Naive thymus-derived CD4-positive, alpha-beta T cell (primary cell): ENCODE measurements around the gene FGFR3. TPM values are rescaled to one million over a fixed set of nuclear protein-coding genes. Genes with fewer than 3 reads are reported as not detected.

Experiments
- ATAC-seq: fragments of 150-1000 bp; cut with Tn5 transposase; 2 replicates; pipeline ENCODE4 v1.10.0; 2021; ENCODE audit warnings: mild to moderate bottlenecking, moderate library complexity
- CTCF ChIA-PET: fragments of 350-600 bp; sonication (Branson Sonifier 250); formaldehyde crosslinking; loops from one replicate; lab custom pipeline; 2021; ENCODE audit warnings: antibody characterized with exemption; lab: Charles Lee
- POLR2A ChIA-PET: fragments of 350-600 bp; sonication (Branson Sonifier 250); formaldehyde crosslinking; loops from one replicate; lab custom pipeline; 2021; ENCODE audit warnings: antibody characterized with exemption, inconsistent platforms; lab: Charles Lee
- DNase-seq, 9 donors: peaks; one replicate each; pipeline versions ENCODE4 v3.0.0 to v3.0.0-alpha.2; 2020 to 2022; ENCODE audit warnings: mixed read lengths in 1 of 9
- H3K27ac ChIP-seq: one replicate; pipeline ENCODE4 v1.7.0; 2013; ENCODE audit warnings: mild to moderate bottlenecking, low read depth, low read length, moderate library complexity
- H3K27me3 ChIP-seq, 2 donors: one replicate each; pipeline ENCODE4 v1.7.0; 2013; ENCODE audit warnings: low read length in 2 of 2, mild to moderate bottlenecking in 2 of 2, moderate library complexity in 2 of 2; ENCODE audit not compliant: control insufficient read depth in 2 of 2, insufficient read depth in 2 of 2
- H3K36me3 ChIP-seq, 3 experiments: 1 replicate in 2 of 3; 2 replicates in 1 of 3; pipeline ENCODE4 v1.7.0; 2013; ENCODE audit warnings: low read length in 3 of 3, mild to moderate bottlenecking in 3 of 3, moderate library complexity in 1 of 3; ENCODE audit not compliant: insufficient read depth in 3 of 3, control insufficient read depth in 2 of 3
- H3K4me1 ChIP-seq, 2 donors: one replicate each; pipeline ENCODE4 v1.7.0; 2013; ENCODE audit warnings: low read length in 2 of 2, mild to moderate bottlenecking in 2 of 2, moderate library complexity in 1 of 2; ENCODE audit not compliant: control insufficient read depth in 2 of 2, insufficient read depth in 2 of 2
- H3K4me3 ChIP-seq: 2 replicates; pipeline ENCODE4 v1.7.0; 2013; ENCODE audit warnings: mild to moderate bottlenecking, low read length
- H3K9me3 ChIP-seq, 3 experiments: 1 replicate in 2 of 3; 2 replicates in 1 of 3; pipeline ENCODE4 v1.7.0; 2013; ENCODE audit warnings: low read length in 3 of 3; ENCODE audit not compliant: control insufficient read depth in 2 of 3
- H3K27ac Mint-ChIP-seq, 9 donors: one replicate each; pipeline ENCODE4 v1.8.0; 2020 to 2022; ENCODE audit warnings: mixed read lengths in 9 of 9, mild to moderate bottlenecking in 8 of 9, moderate library complexity in 5 of 9, inconsistent platforms in 2 of 9
- H3K27me3 Mint-ChIP-seq, 5 donors: one replicate each; pipeline ENCODE4 v1.8.0; 2021 to 2022; ENCODE audit warnings: mixed read lengths in 5 of 5, mild to moderate bottlenecking in 1 of 5
- H3K36me3 Mint-ChIP-seq, 5 donors: one replicate each; pipeline ENCODE4 v1.8.0; 2020 to 2022; ENCODE audit warnings: mixed read lengths in 5 of 5, mild to moderate bottlenecking in 3 of 5, inconsistent platforms in 1 of 5
- H3K4me1 Mint-ChIP-seq, 7 donors: one replicate each; pipeline ENCODE4 v1.8.0; 2020 to 2022; ENCODE audit warnings: mixed read lengths in 7 of 7, mild to moderate bottlenecking in 3 of 7, inconsistent platforms in 1 of 7
- H3K4me3 Mint-ChIP-seq, 10 donors: one replicate each; pipeline ENCODE4 v1.8.0; 2020 to 2022; ENCODE audit warnings: mild to moderate bottlenecking in 10 of 10, mixed read lengths in 10 of 10, moderate library complexity in 6 of 10, inconsistent platforms in 2 of 10
- H3K9me3 Mint-ChIP-seq, 11 donors: one replicate each; pipeline ENCODE4 v1.8.0; 2020 to 2022; ENCODE audit warnings: mixed read lengths in 11 of 11, mild to moderate bottlenecking in 4 of 11, inconsistent platforms in 1 of 11, moderate library complexity in 1 of 11
- intact Hi-C, 2 donors: fragments of 100-400 bp; cut with micrococcal nuclease; formaldehyde crosslinking; loops; one replicate each; pipeline ENCODE4 v1.15.1; 2023
- polyA plus RNA-seq, 2 donors: library from polyadenylated mRNA; unstranded; fragments of 300-500 nt; fragmentation: Illumina TruSeq; gene quantifications; one replicate each; pipeline ENCODE4 v1.2.3, GENCODE V29; 2021
- total RNA-seq, 6 experiments: library from RNA in 5 of 6; stranded (reverse) in 5 of 6; gene quantifications; 1 replicate in 5 of 6; 2 replicates in 1 of 6; pipeline ENCODE4 v1.2.3 and lab custom pipeline; 2021 to 2026

FGFR3 gene
- total and polyA plus RNA-seq, 7 experiments from 2014 or later, result 1.0 TPM; not detected in 6

- ATAC-seq (no peak), DNase-seq (no peak)
- ChIA-PET POLR2A (no interaction called here), CTCF (no interaction called here)
- Mint-ChIP-seq H3K9me3 (no peaks in the 10 kb centered on the region), H3K27ac (no peak overlapping the region), H3K27me3 (no peaks in the 10 kb centered on the region), H3K4me1 (peaks cover 0 to 3% (median 0%) of the 10 kb centered on the region in 7 donors), H3K4me3 (no peak overlapping the region), H3K36me3 (no peaks in the 10 kb centered on the region)
- Histone ChIP-seq H3K27me3 (no peaks in the 10 kb centered on the region), H3K27ac (no peak overlapping the region), H3K4me3 (no peak overlapping the region), H3K9me3 (no peaks in the 10 kb centered on the region), H3K4me1 (peaks cover 0 to 10% of the 10 kb centered on the region in 2 donors), H3K36me3 (no peaks in the 10 kb centered on the region)
- intact Hi-C loops, result no loop called here
Observed at GRCh38 chr4:1754336-1754735, 38.8 kb upstream of the FGFR3 start.

DNA sequence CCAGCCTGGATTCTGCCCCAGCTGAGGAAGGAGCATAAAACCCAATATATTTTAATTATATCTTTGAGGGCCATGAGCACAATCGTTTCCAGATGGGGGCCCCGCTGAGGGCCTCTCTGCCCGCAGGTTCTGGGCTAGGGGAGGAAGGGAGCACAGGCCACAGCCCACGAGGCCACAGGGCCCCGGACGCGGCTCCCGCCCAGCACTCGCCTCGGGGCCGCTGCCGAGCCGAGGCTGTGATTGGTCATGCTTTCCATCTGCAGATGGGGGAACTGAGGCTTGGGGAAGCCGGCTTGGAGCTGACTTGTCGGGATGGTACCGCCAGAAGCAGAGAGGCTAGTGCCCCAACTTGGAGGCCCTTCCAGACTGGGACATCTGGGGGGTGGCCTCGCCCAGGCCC lies 37.8 kb upstream of the FGFR3 start:
- H3K27me3 Mint-ChIP-seq, result no peaks in the 10 kb centered on the region
- no peaks in the 10 kb centered on the region for H3K36me3 ChIP-seq
- no peaks in the 10 kb centered on the region for H3K9me3 Mint-ChIP-seq
- intact Hi-C loops, result no loop called here
- no peak overlapping the region for H3K27ac Mint-ChIP-seq
- H3K4me1 ChIP-seq, result peaks cover 0 to 10% of the 10 kb centered on the region in 2 donors
- H3K36me3 Mint-ChIP-seq, result no peaks in the 10 kb centered on the region
- DNase-seq (no peak), ATAC-seq (no peak)
- POLR2A ChIA-PET, result no interaction called here
- no peak overlapping the region for H3K4me3 Mint-ChIP-seq
- no peak overlapping the region for H3K4me3 ChIP-seq
- CTCF ChIA-PET, result no interaction called here
- no peak overlapping the region for H3K27ac ChIP-seq
- peaks cover 0 to 4% (median 0%) of the 10 kb centered on the region in 7 donors for H3K4me1 Mint-ChIP-seq
- no peaks in the 10 kb centered on the region for H3K9me3 ChIP-seq
- no peaks in the 10 kb centered on the region for H3K27me3 ChIP-seq

DNA sequence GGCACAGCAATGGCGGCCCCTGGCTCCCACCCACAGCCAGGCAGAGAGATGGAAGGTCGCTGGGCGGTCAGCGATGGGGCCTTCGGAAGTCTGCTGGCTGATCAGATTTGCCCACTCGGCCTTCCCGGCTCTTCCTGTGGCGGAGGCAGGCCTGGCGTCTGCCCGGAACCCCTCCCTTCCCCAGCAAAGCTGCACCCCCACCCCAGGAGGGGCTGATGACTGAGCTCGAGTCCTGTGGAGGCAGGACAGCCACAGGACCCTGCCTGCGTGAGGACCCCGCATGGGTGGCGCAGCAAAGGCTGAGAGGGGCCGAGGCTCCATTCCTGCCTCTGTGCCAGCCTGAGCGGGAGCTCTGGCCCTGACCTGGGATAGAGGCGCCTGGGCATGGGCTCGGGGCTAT lies 37.0 kb upstream of the FGFR3 start:
- no peak for ATAC-seq
- H3K4me3 ChIP-seq, result no peak overlapping the region
- no peaks in the 10 kb centered on the region for H3K27me3 Mint-ChIP-seq
- no peaks in the 10 kb centered on the region for H3K36me3 ChIP-seq
- peaks cover 0 to 4% (median 0%) of the 10 kb centered on the region in 7 donors for H3K4me1 Mint-ChIP-seq
- ChIA-PET CTCF (no interaction called here), POLR2A (no interaction called here)
- H3K27ac Mint-ChIP-seq, result no peak overlapping the region
- H3K4me1 ChIP-seq, result peaks cover 0 to 10% of the 10 kb centered on the region in 2 donors
- H3K27me3 ChIP-seq, result no peaks in the 10 kb centered on the region
- H3K27ac ChIP-seq, result no peak overlapping the region
- H3K4me3 Mint-ChIP-seq, result no peak overlapping the region
- intact Hi-C loops, result no loop called here
- H3K36me3 Mint-ChIP-seq, result no peaks in the 10 kb centered on the region
- no peaks in the 10 kb centered on the region for H3K9me3 ChIP-seq
- no peaks in the 10 kb centered on the region for H3K9me3 Mint-ChIP-seq
- no peak for DNase-seq

- ChIA-PET CTCF (no interaction called here), POLR2A (no interaction called here)
- no peaks in the 10 kb centered on the region for H3K9me3 Mint-ChIP-seq
- no peak overlapping the region for H3K27ac ChIP-seq
- no peaks in the 10 kb centered on the region for H3K9me3 ChIP-seq
- ATAC-seq (no peak), DNase-seq (no peak)
- H3K27ac Mint-ChIP-seq, result no peak overlapping the region
- H3K36me3 Mint-ChIP-seq, result no peaks in the 10 kb centered on the region
- H3K4me1 Mint-ChIP-seq, result peaks cover 0 to 4% (median 0%) of the 10 kb centered on the region in 7 donors
- peaks cover 0 to 10% of the 10 kb centered on the region in 2 donors for H3K4me1 ChIP-seq
- no peak overlapping the region for H3K4me3 Mint-ChIP-seq
- intact Hi-C loops, result no loop called here
- H3K27me3 ChIP-seq, result no peaks in the 10 kb centered on the region
- H3K27me3 Mint-ChIP-seq, result peaks cover 0 to 5% (median 3%) of the 10 kb centered on the region in 5 donors
- H3K4me3 ChIP-seq, result no peak overlapping the region
- H3K36me3 ChIP-seq, result no peaks in the 10 kb centered on the region
Observed at GRCh38 chr4:1756893-1757779, 36.0 kb upstream of the FGFR3 start.

DNA sequence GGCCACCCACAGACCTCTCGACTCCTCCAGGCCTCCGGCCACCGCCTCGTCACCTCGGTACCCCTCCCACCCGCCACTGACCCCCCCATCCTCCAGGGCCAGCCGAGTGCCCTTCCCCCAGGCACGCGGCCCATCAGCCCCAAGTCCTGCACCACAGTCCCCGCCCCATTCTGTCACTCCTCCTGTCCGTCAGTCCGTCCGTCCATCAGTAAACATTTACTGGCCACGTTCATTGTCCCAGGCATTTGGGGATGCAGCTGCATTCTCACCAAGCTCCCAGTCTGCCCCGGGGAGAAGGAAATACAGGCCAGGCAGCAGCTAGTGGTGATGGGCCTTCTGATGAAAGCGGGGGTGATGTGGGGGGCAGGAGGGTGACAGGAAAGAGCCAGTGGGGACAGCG lies 35.3 kb upstream of the FGFR3 start:
- no peaks in the 10 kb centered on the region for H3K36me3 ChIP-seq
- no peak overlapping the region for H3K4me3 ChIP-seq
- H3K27me3 Mint-ChIP-seq, result peaks cover 0 to 10% (median 7%) of the 10 kb centered on the region in 5 donors
- DNase-seq (no peak), ATAC-seq (no peak)
- ChIA-PET CTCF (no interaction called here), POLR2A (no interaction called here)
- H3K27me3 ChIP-seq, result no peaks in the 10 kb centered on the region
- no peaks in the 10 kb centered on the region for H3K9me3 ChIP-seq
- H3K9me3 Mint-ChIP-seq, result no peaks in the 10 kb centered on the region
- H3K36me3 Mint-ChIP-seq, result no peaks in the 10 kb centered on the region
- intact Hi-C loops, result no loop called here
- H3K27ac Mint-ChIP-seq, result no peak overlapping the region
- no peak overlapping the region for H3K4me3 Mint-ChIP-seq
- H3K27ac ChIP-seq, result no peak overlapping the region
- peaks cover 0 to 5% of the 10 kb centered on the region in 2 donors for H3K4me1 ChIP-seq
- H3K4me1 Mint-ChIP-seq, result peaks cover 0 to 4% (median 0%) of the 10 kb centered on the region in 7 donors

DNA sequence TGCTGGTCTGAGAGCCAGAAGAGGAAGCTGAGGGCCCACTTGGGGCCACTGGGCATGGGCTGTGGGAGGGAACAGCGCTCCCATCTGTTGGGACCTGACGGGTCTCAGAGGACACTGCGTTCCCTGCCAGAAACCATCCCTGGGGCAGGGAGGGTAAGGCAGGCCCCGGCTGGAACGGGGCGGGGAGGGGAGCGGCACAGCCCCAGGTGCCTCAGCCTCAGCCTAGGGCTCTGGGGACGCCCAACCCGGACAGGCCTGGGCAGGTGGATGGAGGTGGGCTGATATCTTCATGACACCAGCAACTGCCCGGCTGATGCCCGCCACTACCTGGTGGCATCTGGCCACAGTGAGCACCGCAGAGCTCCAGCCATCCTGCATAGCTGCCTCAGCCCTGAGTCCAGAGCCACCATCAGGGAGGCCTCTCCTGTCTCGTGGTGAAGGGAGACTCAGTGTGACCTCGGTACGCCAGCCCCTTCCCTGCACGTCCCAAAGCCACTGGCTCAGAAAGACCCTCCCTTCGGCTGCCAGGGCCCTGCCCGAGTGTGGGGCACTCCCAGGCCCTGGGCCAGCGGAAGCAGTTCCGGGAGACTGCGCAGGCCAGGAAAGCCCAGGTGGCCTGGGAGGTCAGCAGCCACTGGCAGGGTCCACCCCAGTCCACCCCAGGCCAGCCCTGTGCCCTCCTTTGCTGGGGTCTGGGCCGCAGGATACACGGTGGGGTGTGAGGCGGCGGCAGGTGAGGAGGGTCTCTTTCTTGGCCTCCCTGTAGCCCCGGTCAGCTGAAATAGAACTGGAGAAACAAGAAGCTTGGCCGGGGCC lies 34.6 kb upstream of the FGFR3 start:
- no peak for ATAC-seq

More for the DNA sequence above, 34.6 kb upstream of the FGFR3 start:
- Histone ChIP-seq H3K27ac (no peak overlapping the region), H3K36me3 (no peaks in the 10 kb centered on the region), H3K4me1 (no peaks in the 10 kb centered on the region), H3K4me3 (no peak overlapping the region), H3K9me3 (no peaks in the 10 kb centered on the region), H3K27me3 (no peaks in the 10 kb centered on the region)
- H3K4me3 Mint-ChIP-seq, result no peak overlapping the region
- H3K4me1 Mint-ChIP-seq, result peaks cover 0 to 4% (median 0%) of the 10 kb centered on the region in 7 donors
- H3K36me3 Mint-ChIP-seq, result no peaks in the 10 kb centered on the region
- intact Hi-C loops, result no loop called here
- peaks cover 0 to 10% (median 7%) of the 10 kb centered on the region in 5 donors for H3K27me3 Mint-ChIP-seq
- ChIA-PET CTCF (interaction anchor here (0.6 kb wide), 1 partner anchor 32 kb away, joined by 4 read pairs; no protein-coding TSS in a partner anchor), POLR2A (no interaction called here)
- no peak for DNase-seq
- H3K27ac Mint-ChIP-seq, result no peak overlapping the region
- no peaks in the 10 kb centered on the region for H3K9me3 Mint-ChIP-seq
